ENCODE data around the gene FKBP6. TPM values are rescaled to one million over a fixed set of nuclear protein-coding genes. Genes with fewer than 3 reads are reported as not detected.
A peak's percentile ranks its signal among the peaks of the same experiment; 100 is the strongest.

The FKBP6 gene
- total RNA-seq, 1 experiment from 2014 or later: 0.11 TPM

- no peak for TF ChIP-seq ZNF425 (CRISPR knock-in tag; conservative IDR thresholded peaks at IDR 0.05)
- TF ChIP-seq SMAD4 (CRISPR knock-in tag; IDR thresholded peaks at IDR 0.05): no peak
Observed at GRCh38 chr7:73391396-73391795, 63.4 kb downstream of the FKBP6 start (continued).

DNA sequence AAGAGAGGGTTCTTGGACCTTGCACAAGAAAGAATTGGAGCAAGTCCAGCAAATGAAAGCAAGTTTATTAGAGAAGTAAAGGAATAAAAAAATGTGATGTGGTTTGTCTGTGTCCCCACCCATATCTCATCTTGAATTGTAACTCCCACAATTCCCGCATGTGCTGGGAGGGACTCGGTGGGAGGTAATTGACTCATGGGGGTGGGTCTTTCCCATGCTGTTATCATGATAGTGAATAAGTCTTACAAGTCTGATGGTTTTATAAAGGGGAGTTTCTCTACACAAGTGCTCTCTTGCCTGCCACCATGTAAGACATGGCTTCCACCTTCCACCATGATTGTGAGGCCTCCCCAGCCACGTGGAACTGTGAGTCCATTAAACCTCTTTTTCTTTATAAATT, 66.5 kb downstream of the FKBP6 start:
- H3K36me3 Mint-ChIP-seq: no peaks in the 10 kb centered on the region
- no peak for TF ChIP-seq RELA (CRISPR knock-in tag; IDR thresholded peaks at IDR 0.05; ENCODE audit: borderline replicate concordance)
- TF ChIP-seq SOX15 (CRISPR knock-in tag; IDR thresholded peaks at IDR 0.05): no peak
- no peak for TF ChIP-seq NR1H2 (CRISPR knock-in tag; IDR thresholded peaks at IDR 0.05)
- TF ChIP-seq, protein P1, sequence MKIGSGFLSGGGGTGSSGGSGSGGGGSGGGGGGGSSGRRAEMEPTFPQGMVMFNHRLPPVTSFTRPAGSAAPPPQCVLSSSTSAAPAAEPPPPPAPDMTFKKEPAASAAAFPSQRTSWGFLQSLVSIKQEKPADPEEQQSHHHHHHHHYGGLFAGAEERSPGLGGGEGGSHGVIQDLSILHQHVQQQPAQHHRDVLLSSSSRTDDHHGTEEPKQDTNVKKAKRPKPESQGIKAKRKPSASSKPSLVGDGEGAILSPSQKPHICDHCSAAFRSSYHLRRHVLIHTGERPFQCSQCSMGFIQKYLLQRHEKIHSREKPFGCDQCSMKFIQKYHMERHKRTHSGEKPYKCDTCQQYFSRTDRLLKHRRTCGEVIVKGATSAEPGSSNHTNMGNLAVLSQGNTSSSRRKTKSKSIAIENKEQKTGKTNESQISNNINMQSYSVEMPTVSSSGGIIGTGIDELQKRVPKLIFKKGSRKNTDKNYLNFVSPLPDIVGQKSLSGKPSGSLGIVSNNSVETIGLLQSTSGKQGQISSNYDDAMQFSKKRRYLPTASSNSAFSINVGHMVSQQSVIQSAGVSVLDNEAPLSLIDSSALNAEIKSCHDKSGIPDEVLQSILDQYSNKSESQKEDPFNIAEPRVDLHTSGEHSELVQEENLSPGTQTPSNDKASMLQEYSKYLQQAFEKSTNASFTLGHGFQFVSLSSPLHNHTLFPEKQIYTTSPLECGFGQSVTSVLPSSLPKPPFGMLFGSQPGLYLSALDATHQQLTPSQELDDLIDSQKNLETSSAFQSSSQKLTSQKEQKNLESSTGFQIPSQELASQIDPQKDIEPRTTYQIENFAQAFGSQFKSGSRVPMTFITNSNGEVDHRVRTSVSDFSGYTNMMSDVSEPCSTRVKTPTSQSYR (CRISPR knock-in tag; IDR thresholded peaks at IDR 0.05): no peak
- no peak for TF ChIP-seq KAT7 (CRISPR knock-in tag; IDR thresholded peaks at IDR 0.05; ENCODE audit: borderline replicate concordance)
- no peak overlapping the region for H3K27ac Mint-ChIP-seq
- ChIA-PET CTCF (no interaction called here), POLR2A (no interaction called here)
- H3K9me3 Mint-ChIP-seq: peaks cover 14% of the 10 kb centered on the region
- H3K4me3 Mint-ChIP-seq: no peak overlapping the region
- ATAC-seq (no peak), DNase-seq (ENCODE audit: low spot score) (no peak)
- H3K27me3 Mint-ChIP-seq (ENCODE audit: low read depth): peaks cover 35% of the 10 kb centered on the region
- peaks cover 33% of the 10 kb centered on the region for H3K4me1 Mint-ChIP-seq

DNA sequence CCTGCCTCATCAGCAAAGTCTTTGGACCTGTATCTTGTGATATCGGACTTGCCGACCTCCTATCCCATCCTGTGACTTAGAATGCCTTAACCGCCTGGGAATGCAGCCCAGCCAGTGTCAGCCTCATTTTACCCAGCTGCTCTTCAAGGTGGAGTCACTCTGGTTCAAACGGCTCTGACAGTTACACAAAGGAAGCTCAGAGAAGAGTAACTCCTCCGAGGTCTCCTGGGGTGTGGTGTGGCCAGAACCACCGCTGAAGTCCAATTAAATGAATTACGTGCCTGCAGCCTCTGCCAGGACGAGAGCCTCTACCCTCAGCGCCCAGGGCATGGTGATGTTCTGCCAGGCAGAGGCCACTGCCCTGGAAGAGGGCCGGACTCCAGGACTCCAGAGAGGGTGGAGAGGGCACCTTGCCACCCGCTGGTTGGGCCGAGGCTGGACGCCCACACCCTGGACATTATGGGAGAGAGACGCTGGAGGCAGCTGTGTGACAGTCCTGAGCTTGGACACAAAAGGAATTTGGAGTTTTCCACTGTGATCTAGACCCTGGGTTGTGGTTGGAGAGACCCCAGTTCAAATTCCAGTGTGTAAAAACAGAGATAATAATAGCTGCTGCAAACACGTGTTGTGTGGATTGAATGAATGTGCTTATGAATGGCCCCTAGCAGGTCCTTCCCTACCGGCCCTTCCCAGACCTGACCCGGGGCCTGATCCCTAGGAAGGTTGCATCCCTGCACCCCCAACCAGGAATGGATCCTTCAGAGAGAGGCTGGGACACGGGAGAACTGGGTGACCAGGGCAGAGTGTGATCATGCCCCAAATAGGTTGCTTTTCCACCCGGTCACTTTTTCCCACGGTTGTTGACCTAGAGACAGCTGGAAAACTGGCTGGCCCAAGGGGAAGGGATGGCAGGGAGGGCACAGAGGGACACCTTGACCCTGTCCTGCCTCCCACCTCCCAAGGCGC, 67.9 kb downstream of the FKBP6 start:
- ChIA-PET POLR2A (no interaction called here), CTCF (interaction anchor here (1.5 to 3.7 kb wide), 3 partner anchors 28 to 72 kb away, joined by 3 to 20 read pairs (median 4); no protein-coding TSS in a partner anchor)
- Mint-ChIP-seq H3K27me3 (ENCODE audit: low read depth) (peaks cover 22% of the 10 kb centered on the region), H3K9me3 (peaks cover 6% of the 10 kb centered on the region), H3K36me3 (no peaks in the 10 kb centered on the region), H3K4me1 (peaks cover 29% of the 10 kb centered on the region), H3K27ac (no peak overlapping the region; the same call in 1 of the 2 replicates), H3K4me3 (peak overlapping the region; percentile 55)
- DNase-seq (ENCODE audit: low spot score) (no peak), ATAC-seq (no peak)
- TF ChIP-seq AR (CRISPR knock-in tag; IDR thresholded peaks at IDR 0.05) (no peak), SP1 (CRISPR knock-in tag; conservative IDR thresholded peaks at IDR 0.05) (no peak), NFYB (CRISPR knock-in tag; conservative IDR thresholded peaks at IDR 0.05; ENCODE audit: low read depth) (no peak), RELA (CRISPR knock-in tag; IDR thresholded peaks at IDR 0.05; ENCODE audit: borderline replicate concordance) (no peak), HMGXB4 (CRISPR knock-in tag; IDR thresholded peaks at IDR 0.05) (no peak), GTF2I (CRISPR knock-in tag; conservative IDR thresholded peaks at IDR 0.05) (no peak), ZNF232 (CRISPR knock-in tag; IDR thresholded peaks at IDR 0.05) (no peak), ZNF317 (CRISPR knock-in tag; IDR thresholded peaks at IDR 0.05; ENCODE audit: borderline replicate concordance, low read depth) (no peak), FOXK1 (CRISPR knock-in tag; IDR thresholded peaks at IDR 0.05) (no peak), KAT7 (CRISPR knock-in tag; IDR thresholded peaks at IDR 0.05; ENCODE audit: borderline replicate concordance) (no peak), PRDM15 (CRISPR knock-in tag; IDR thresholded peaks at IDR 0.05) (no peak)

All from WTC11 (cell line).